WI38 (cell line): Measurements from ENCODE around the gene ABCA7.

Source experiments
- H3K4me3 ChIP-seq: 2 replicates; pipeline ENCODE4 v1.5.1; 2011; ENCODE audit warnings: low read depth, mild to moderate bottlenecking, control low read depth, low read length
- TF ChIP-seq, protein P1 (sequence below): IDR thresholded peaks from 2 replicates; pipeline ENCODE4 v1.5.1; 2012; ENCODE audit warnings: low read depth, mild to moderate bottlenecking, control low read depth, low read length

Gene ABCA7

DNA sequence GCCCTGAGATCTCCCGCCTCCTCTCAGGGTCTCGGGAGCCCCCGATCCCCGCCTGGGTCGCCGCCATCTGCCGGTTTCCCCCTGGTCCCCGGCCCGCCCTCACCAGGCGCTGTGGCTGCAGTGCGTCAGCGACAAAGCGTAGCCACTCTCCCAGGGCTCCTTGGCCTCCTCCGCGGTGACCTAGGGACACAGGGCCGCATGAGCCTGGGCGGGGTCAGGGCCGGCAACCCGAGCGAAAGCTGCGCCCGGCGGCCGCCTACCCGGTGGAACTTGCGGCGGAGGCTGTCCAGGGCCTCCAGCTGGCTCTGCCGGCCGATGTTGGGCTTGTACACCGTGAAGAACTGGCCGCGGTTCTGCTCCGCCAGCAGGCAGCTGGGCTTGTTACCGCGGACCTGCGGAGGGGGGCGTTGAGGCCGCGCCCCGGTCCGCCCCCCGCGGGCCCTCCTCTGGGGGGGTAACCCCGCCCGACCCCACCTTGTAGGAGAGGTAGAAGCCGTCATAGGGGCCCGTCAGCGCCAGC, 69.2 kb downstream of the ABCA7 start:
- no peak overlapping the region for H3K4me3 ChIP-seq
- TF ChIP-seq, protein P1, sequence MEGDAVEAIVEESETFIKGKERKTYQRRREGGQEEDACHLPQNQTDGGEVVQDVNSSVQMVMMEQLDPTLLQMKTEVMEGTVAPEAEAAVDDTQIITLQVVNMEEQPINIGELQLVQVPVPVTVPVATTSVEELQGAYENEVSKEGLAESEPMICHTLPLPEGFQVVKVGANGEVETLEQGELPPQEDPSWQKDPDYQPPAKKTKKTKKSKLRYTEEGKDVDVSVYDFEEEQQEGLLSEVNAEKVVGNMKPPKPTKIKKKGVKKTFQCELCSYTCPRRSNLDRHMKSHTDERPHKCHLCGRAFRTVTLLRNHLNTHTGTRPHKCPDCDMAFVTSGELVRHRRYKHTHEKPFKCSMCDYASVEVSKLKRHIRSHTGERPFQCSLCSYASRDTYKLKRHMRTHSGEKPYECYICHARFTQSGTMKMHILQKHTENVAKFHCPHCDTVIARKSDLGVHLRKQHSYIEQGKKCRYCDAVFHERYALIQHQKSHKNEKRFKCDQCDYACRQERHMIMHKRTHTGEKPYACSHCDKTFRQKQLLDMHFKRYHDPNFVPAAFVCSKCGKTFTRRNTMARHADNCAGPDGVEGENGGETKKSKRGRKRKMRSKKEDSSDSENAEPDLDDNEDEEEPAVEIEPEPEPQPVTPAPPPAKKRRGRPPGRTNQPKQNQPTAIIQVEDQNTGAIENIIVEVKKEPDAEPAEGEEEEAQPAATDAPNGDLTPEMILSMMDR: no peak

DNA sequence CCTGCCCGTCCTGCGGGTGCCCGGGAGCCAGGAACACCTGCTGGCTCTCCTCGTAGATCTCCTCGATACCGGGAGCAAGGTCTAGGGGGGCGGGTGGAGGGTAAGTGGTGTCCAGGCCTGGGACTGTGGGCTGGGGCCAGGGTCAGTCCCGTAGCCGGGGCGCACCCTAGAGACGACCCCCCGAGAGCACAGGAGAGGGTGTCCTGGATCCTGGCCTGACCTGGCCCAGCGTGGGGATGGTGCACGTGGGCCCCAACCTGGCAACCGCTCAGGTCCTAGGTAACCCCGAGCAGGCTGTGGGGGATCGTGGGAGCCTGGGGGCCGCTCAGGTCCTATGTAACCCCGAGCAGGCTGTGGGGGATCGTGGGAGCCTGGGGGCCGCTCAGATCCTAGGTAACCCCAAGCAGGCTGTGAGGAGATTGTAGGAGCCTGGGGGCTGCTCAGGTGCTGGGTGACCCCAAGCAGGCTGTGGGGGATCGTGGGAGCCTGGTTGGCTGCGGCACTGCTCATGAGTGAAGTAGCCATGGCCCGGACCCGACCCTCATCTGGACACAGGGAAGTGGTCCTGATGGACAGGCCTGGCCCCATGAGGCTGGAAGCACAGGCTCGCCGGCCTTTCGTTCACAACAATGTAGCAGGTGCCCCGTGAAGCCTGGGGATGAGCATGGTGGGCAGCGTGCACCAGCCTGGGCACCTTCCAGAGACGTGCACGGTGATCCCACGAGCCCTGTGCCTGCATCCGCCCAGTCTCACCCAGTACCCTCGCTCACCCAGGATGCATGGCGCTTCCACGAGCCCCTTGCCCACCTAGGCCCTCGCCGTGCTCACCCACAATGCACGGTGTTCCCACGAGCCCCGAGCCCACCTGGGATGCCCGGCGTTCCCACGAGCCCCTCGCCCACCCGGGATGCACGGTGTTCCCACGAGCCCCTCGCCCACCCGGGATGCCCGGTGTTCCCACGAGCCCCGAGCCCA, 70.1 kb downstream of the ABCA7 start:
- TF ChIP-seq, protein P1: no peak
- H3K4me3 ChIP-seq: no peak overlapping the region

DNA sequence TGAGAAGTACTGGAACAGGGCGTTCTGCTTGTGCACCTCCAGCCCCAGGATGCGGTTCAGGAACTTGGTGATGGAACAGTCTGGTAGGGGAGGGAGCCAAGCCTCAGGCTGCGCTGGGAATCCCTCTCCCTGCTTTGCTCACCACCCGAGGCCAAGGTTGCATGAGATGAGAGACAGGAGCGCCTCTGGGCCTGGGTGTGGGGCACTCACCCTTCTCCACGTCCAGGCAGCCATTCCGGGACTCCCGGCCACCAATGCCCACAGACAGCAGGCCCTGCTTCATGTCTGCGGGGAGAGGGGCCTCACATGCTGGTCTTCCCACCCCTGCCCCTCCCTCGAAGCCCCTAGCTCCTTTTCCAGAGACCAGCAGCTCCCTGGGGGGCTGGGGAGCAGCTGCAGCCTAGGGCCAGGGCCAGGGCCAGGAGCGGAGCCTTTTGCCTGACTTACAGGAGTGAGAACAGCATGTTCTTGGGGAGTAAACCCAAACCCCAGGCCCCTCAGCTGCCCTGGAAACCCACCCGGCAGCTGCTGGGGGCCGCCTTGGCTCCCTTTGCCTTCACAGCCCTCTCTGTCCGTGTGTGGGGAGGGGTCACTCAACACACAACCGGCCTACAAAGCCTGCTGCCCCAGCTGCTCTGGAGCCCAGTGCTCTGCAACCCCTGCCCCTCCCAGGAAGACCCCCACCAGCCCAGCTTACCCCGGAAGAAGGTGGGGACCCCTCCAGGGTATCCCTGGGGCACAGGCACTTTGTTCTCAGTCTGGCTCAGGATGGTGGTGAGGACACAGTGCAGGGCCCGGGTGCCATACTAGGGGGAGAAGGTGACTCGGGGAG, 71.1 kb downstream of the ABCA7 start:
- TF ChIP-seq, protein P1: no peak
- H3K4me3 ChIP-seq: no peak overlapping the region

DNA sequence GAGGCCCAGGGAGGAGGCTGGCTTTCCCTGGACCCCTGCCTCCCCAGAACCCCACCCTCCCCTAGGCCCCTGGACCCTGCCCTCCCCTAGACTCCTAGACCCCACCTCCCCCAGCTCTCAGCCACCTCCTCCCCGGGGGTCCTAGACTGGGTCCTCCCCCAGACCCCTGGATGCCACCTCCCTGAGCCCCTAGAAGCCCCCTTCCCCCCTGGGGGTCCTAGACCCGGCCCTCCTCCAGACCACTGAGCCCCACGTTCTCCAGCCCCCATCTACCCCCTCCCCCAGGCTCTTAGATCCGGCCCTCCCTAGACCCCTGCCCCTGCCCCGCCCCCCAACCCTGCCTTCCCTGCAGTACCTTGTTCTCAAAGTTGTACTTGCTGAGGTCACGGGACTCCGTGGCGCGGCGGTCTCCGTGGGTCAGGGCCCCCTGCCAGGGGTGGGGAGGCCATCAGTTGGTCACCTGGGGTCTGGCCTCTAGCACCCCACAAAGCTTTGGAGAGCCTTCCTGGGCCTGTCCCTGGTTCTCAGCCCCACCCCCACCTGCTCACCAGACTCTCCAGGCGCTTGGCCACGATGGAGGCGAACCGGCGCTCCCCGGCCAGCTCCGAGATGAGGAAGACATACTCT, 71.8 kb downstream of the ABCA7 start:
- H3K4me3 ChIP-seq: no peak overlapping the region
- TF ChIP-seq, protein P1: no peak

DNA sequence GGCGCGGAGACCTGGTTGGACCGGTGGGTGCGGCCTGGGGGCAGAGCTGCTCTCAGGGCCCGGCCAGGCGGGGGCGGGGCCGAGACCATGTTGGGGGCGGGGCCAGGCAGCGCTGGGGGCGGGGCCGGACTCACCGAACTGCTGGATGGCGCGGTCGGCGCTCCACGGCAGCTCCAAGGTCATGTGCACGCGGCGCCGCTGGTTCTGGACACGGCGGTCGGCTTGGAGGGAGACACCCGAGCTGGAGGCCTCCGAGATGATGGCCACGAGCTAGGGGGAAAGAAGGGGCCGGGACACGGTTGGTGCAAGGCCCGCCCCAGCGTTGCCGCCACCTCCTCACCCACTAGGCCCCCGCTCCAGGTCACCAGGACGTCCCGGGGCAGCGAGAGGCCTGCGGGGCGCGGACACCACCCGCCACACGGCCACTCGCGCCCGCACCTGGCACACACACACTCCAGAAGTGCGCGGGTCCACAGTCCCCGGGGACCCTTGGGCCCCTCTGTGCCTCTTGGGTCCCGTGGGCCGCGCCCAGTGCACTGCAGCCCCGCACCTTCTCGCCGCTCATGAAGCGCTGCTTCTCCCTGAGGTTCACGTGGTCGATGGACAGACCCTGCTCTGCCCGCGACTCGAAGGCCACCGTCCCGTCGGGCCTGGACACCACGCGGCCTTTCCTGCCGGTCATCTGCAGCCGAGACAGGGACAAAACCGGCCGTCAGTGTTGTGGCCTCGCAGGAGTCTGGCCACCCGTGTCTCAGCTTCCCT, 72.5 kb downstream of the ABCA7 start:
- H3K4me3 ChIP-seq: no peak overlapping the region
- TF ChIP-seq, protein P1: no peak
